Kasumi-1 (cell line): ENCODE measurements around the gene KCNC2.

Experiments used
- DNase-seq, 2 experiments: peaks; one replicate each; lab custom pipeline; 2025; lab: John Stamatoyannopoulos, UW

KCNC2 gene

GRCh38 chr12:75058228-75058627 lies 151.4 kb downstream of the KCNC2 start:
- DNase-seq = no peak

DNA sequence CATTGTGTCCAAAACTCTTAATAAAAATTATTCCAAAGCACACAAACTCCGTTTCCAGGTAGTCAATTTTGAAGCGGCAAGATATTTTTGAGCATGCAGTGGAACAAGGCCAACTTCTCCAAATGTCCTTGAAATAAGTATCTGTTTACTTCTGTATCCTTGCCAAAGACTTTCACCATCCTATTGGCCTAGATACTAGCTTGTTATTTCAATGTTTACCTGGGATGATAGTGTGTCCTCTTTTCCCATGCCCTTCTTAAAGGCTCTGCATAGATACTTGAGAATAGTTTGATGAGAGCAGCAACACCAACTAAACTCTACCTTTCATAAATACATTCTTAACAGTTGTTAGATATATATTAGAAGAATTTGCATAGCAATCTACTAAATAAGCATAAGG lies 160.9 kb downstream of the KCNC2 start:
- no peak for DNase-seq

DNA sequence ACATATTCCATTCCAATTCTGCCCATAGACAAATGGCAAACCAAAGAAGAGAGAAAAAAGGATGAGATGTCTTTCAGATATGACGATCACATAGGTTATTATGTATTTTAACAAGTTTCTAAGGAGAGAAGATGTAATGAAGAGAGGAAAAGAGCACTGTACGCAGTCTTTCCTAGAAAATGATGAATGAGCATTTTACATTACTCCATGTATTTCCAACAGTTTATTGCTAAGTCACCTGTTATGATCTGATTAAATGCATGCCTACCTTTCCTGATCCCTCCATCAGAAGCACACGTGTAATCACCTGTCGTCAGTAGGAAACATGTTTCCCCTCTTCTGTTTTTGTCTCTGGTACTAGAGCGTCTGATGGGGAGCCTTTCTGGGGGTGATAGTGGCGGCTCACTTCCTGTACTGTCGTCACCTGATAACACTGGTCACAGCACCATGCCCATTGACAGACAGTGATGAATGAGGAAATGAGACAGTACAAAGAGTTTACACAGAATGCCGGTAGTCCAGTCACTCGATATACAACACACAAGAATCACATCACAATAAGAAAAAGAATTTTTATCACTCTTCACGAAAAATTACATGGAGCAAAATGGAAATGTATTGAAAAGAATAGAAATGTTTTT lies 161.6 kb downstream of the KCNC2 start:
- DNase-seq = no peak

DNA sequence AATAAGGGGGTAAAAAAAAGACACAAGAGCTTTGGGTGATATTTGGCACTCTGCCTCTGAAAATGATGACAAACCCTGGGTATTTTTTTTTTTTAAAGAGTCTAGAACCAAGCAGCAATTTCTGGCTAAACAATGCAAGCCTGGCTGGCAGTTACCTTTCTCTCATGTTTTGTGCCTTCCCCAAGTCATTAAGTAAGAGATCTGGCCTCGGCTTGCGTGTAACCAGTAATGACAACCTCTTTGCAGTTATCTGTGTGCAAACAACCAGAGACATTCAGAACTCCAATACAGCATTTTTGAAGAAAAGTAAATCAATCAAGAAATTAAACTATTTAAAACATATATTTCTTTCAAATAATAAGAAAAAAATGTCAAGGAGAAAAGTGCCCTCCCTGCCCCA lies 167.5 kb downstream of the KCNC2 start:
- DNase-seq = no peak

DNA sequence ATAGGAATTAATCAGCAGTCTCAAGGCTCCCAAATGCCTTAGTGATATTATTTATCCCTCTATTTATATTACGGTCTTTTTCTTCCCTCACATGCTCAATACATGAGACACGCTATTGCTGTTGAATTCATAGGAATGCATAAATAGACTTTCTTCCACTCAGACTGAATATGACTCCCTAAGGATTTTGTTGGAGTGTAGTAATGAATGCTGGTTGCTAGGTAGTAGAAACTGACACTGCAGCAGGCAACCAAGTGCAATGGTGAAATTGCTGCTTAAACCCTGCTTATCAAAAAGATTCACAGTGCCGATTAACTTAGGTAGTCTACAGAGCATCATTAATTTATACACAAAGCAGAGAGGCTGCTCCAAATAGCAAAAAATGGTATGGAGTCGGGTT lies 168.2 kb downstream of the KCNC2 start:
- no peak for DNase-seq

DNA sequence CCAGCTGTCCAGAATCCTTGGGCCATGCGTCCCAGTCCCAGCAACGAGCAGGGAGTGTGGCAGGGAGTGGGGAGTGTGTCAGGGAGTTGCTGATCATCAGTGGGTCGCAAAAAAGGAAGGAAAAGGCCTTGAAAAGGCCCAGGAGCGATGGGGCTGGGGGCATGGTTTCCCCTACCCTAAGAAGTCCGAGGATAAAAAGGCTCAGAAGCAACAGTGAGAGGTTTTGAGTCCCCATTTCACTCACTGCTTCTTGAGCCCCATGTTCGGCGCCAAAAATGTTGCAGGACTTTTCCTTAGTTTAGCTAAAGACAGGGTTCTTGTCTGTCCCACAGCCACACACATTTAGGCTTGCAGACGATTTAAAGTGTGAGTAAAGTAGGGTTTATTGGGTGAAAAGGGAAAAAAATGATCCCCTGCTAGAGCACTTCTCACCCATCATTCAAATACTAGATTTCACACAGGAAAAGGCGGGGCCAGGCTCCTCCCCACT lies 189.5 kb downstream of the KCNC2 start:
- no peak for DNase-seq

DNA sequence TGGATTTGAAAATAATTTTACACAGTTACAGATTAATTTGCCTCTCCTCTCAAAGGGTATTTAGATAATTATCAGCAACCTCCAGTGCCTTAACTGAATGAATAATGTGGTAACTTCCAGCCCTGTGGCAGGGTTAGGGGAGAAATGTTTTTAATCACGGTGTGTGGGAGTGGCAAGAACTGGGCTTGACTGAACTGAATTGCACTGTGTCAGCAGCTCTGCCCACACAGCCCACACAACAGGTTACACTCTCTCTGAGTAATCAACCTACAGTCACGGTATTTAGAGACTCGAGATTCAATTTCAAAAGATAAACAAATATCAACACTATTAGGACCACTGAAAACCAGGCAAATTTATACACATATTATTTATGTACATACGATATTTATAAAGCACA lies 198.5 kb downstream of the KCNC2 start:
- no peak for DNase-seq

DNA sequence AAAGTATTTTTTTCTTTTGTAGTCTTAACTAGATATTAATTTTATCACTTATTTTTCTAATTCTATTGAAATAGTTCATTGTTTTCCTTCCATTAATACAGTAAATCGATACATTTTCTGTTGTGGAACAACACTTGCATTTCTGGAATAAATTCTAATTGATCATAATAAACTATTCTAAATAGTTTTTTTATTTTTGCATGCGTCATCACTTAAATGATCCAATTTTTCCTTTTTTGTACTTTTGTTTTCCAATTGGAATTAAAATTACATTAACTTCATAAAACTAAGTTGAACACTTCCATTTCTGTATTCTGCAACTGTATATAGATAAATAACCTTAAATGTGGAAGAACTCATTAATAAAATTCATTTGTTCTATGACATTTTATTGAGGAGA lies 202.5 kb downstream of the KCNC2 start:
- DNase-seq = no peak

DNA sequence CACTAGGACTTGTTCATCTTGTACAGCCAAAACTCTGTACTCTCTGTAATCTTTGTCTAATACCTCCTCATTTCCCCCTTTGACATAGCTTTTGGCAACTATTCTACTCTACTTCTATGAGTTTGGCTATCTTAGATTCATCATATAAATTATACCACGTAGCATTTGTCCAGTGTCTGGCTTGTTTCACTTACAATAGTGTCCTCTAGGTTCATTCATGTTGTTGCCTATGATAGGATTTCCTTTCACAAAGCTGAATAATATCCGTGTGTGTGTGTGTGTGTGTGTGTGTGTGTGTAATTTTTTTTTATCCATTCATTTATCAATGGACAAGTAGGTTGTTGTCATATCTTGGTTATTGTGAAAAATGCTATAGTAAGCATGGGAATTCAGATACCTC lies 209.5 kb downstream of the KCNC2 start:
- DNase-seq = no peak

GRCh38 chr12:74999474-74999873 lies 210.2 kb downstream of the KCNC2 start:
- DNase-seq = no peak
